Measurements from ENCODE around the gene MRPS24. TPM values are rescaled to one million over a fixed set of nuclear protein-coding genes. Genes with fewer than 3 reads are reported as not detected.

MRPS24 gene
- total and polyA plus RNA-seq, 10 of the 15 experiments (the other 5 are each of a cell fraction or from before 2014, with no cell fraction given), result 27.6 to 164 (median 106) TPM

- in situ Hi-C loops (cut with MboI), result loop anchor here (5.0 to 25.0 kb wide), 5 partner anchors 116 to 1901 kb away; partner anchors contain the start of genes MRPL32, PSMA2 and STK17A
- no TSS peak for BruUV-seq (replicated peaks)
- peaks cover 4% of the 10 kb centered on the region; the same call in 1 of the 2 replicates for H3K4me1 ChIP-seq (ENCODE audit: control insufficient read depth, insufficient read depth, low read length)
- ATAC-seq, result no peak
- ChIA-PET SMC1A (ENCODE audit: uncharacterized antibody, unreplicated experiment) (interaction anchor here (0.6 to 6.4 kb wide), 36 partner anchors 9 to 959 kb away, joined by 3 to 121 read pairs (median 5); partner anchors contain the start of genes COA1 and STK17A), RAD21 (ENCODE audit: unreplicated experiment) (interaction anchor here (0.8 to 4.4 kb wide), 30 partner anchors 10 to 1861 kb away, joined by 3 to 120 read pairs (median 6); partner anchors contain the start of genes BLVRA, MRPS24 and STK17A), CTCF (interaction anchor here (0.6 to 8.1 kb wide), 59 partner anchors 8 to 909 kb away, joined by 3 to 214 read pairs (median 5); partner anchors contain the start of genes BLVRA, COA1 and STK17A), POLR2A (interaction anchor here (0.6 to 1.8 kb wide), 10 partner anchors 29 to 524 kb away, joined by 3 to 6 read pairs (median 4); partner anchors contain the start of genes COA1 and STK17A)
- H3K27me3 ChIP-seq (replicated peaks in 1 of 2; ENCODE audit: control insufficient read depth in 2 of 2, insufficient read depth in 2 of 2, low read length in 1 of 2), result no peaks in the 10 kb centered on the region
- FAIRE-seq, result no peak
- H3K9me3 ChIP-seq (replicated peaks; ENCODE audit: control insufficient read depth, insufficient read depth, low read length), result peaks cover 8% of the 10 kb centered on the region; the same call in 2 of the 3 replicates
- peak overlapping the region; percentile 64 for H3K9ac ChIP-seq (ENCODE audit: control insufficient read depth, insufficient read depth, low read length)
- no peak for DNase-seq (ENCODE audit: low read depth, low spot score)
- H3K27ac ChIP-seq (ENCODE audit: control insufficient read depth, insufficient read depth), result no peak overlapping the region
- H2AFZ ChIP-seq (ENCODE audit: control insufficient read depth, low read depth, low read length), result peak overlapping the region; percentile 99
- no peaks in the 10 kb centered on the region for H3K79me2 ChIP-seq (ENCODE audit: control insufficient read depth, insufficient read depth, low read length)
- TF ChIP-seq MTA2 (IDR thresholded peaks at IDR 0.05; ENCODE audit: low read depth), result 0 out of 2 replicates have a peak, but pooled peaks have one; percentile 7
- peak; percentile 42; the same call in 1 of the 2 replicates for TF ChIP-seq PKNOX1 (IDR thresholded peaks at IDR 0.05)
- 0 out of 2 replicates have a peak, but pooled peaks have one; percentile 1 for TF ChIP-seq CREB1 (IDR thresholded peaks at IDR 0.05; ENCODE audit: low read depth)
- no peak for TF ChIP-seq TARDBP (IDR thresholded peaks at IDR 0.05; ENCODE audit: borderline replicate concordance)
- TF ChIP-seq NFYB (IDR thresholded peaks at IDR 0.05; ENCODE audit: insufficient read depth, low read depth, low read length), result no peak
- 79% methylated on average over 9 of the region's 9 CpGs for WGBS (ENCODE audit: insufficient coverage, insufficient replicate concordance, low lambda C conversion rate, missing lambda C conversion rate)
- no peaks in the 10 kb centered on the region for H4K20me1 ChIP-seq (ENCODE audit: control insufficient read depth, insufficient read depth)
- peak overlapping the region; percentile 75 for H3K4me2 ChIP-seq (ENCODE audit: control insufficient read depth, insufficient read depth)
- intact Hi-C loops (cut with micrococcal nuclease; ENCODE audit: unreplicated experiment), result loop anchor here (2.0 to 5.0 kb wide), 8 partner anchors 75 to 1896 kb away; partner anchors contain the start of genes COA1 and STK17A
- no peaks in the 10 kb centered on the region for H3K36me3 ChIP-seq (ENCODE audit: control insufficient read depth in 2 of 2, insufficient read depth in 2 of 2, low read length in 1 of 2)
- H3K4me3 ChIP-seq, result no peak overlapping the region; the same call in 1 of the 2 replicates
These were observed 31.1 kb downstream of the MRPS24 start for GRCh38 chr7:43838201-43838658.

Measured in GM12878 (cell line).